Thoracic aorta (tissue), 2 donors: ENCODE results near the gene NF2. TPM values are rescaled to one million over a fixed set of nuclear protein-coding genes. Genes with fewer than 3 reads are reported as not detected.

ENCODE experiments used
- ATAC-seq: fragments of 150-250 bp; one replicate; pipeline ENCODE4 v1.8.0; 2017; ENCODE audit warnings: low read depth; ENCODE audit not compliant: insufficient number of reproducible peaks, low FRiP score
- DNase-seq: peaks from one replicate; pipeline ENCODE4 v3.0.0-alpha.2; 2020; ENCODE audit warnings: low spot score
- H3K27ac ChIP-seq, 2 donors: fragments of 200-600 bp; sonication (generic); 1 replicate in 1 of 2; 2 replicates in 1 of 2; pipeline ENCODE4 v1.5.1; 2016; ENCODE audit warnings: mild to moderate bottlenecking in 2 of 2, moderate library complexity in 2 of 2
- H3K27me3 ChIP-seq: fragments of 200-600 bp; sonication (generic); replicated peaks from 2 replicates; pipeline ENCODE4 v1.6.0; 2016; ENCODE audit warnings: mild to moderate bottlenecking; ENCODE audit not compliant: insufficient read depth
- H3K36me3 ChIP-seq: fragments of 200-600 bp; sonication (generic); one replicate; pipeline ENCODE4 v1.5.1; 2016
- H3K4me1 ChIP-seq, 2 donors: fragments of 200-600 bp; sonication (generic); 1 replicate in 1 of 2; 2 replicates in 1 of 2; pipeline versions ENCODE4 v1.5.1 to v1.6.0; 2016; ENCODE audit warnings: low read depth in 2 of 2, mild to moderate bottlenecking in 1 of 2; ENCODE audit not compliant: control insufficient read depth in 1 of 2
- H3K4me3 ChIP-seq: fragments of 200-600 bp; sonication (generic); 2 replicates; pipeline ENCODE4 v1.5.1; 2016; ENCODE audit warnings: mild to moderate bottlenecking
- H3K9me3 ChIP-seq: fragments of 200-600 bp; sonication (generic); 2 replicates; pipeline ENCODE4 v1.5.1; 2016
- CTCF ChIP-seq: fragments of 200-600 bp; sonication (generic); IDR thresholded peaks from one replicate; pipeline ENCODE4 v1.5.1; 2019; ENCODE audit warnings: antibody characterized with exemption
- total RNA-seq, 2 donors: library from RNA; depleted of rRNA; stranded (reverse); fragments of >200 nt; gene quantifications; one replicate each; pipeline versions ENCODE4 v1.1.0 to v1.2.3, GENCODE V29; 2016

The NF2 gene
- total RNA-seq, 2 donors from 2014 or later, result 37.1 to 41.2 TPM

GRCh38 chr22:29604076-29604360, 585 bp downstream of the NF2 start:
- H3K9me3 ChIP-seq, result no peaks in the 10 kb centered on the region
- ATAC-seq (no peak), DNase-seq (no peak)
- no peaks in the 10 kb centered on the region for H3K27me3 ChIP-seq
- no peak for TF ChIP-seq CTCF
- peak overlapping the region; percentile 99 for H3K4me3 ChIP-seq
- H3K36me3 ChIP-seq, result no peaks in the 10 kb centered on the region
- H3K27ac ChIP-seq, result peak overlapping the region; percentile 88 to 93
- H3K4me1 ChIP-seq, result peaks cover 7 to 21% of the 10 kb centered on the region in 2 donors

GRCh38 chr22:29605527-29605850, 2.1 kb downstream of the NF2 start:
- Histone ChIP-seq H3K9me3 (no peaks in the 10 kb centered on the region), H3K27ac (no peak overlapping the region), H3K4me1 (peaks cover 7 to 21% of the 10 kb centered on the region in 2 donors), H3K36me3 (no peaks in the 10 kb centered on the region), H3K27me3 (no peaks in the 10 kb centered on the region), H3K4me3 (no peak overlapping the region)
- no peak for TF ChIP-seq CTCF
- ATAC-seq (no peak), DNase-seq (no peak)

- Histone ChIP-seq H3K9me3 (no peaks in the 10 kb centered on the region), H3K4me3 (no peak overlapping the region), H3K27ac (no peak overlapping the region), H3K4me1 (peaks cover 7 to 21% of the 10 kb centered on the region in 2 donors), H3K27me3 (no peaks in the 10 kb centered on the region), H3K36me3 (no peaks in the 10 kb centered on the region)
- DNase-seq (no peak), ATAC-seq (no peak)
- no peak for TF ChIP-seq CTCF
These were observed 2.9 kb downstream of the NF2 start for GRCh38 chr22:29606320-29606719.

- no peaks in the 10 kb centered on the region for H3K36me3 ChIP-seq
- no peak for TF ChIP-seq CTCF
- no peak overlapping the region for H3K4me3 ChIP-seq
- no peaks in the 10 kb centered on the region for H3K27me3 ChIP-seq
- no peaks in the 10 kb centered on the region for H3K9me3 ChIP-seq
- no peak overlapping the region for H3K27ac ChIP-seq
- ATAC-seq (no peak), DNase-seq (no peak)
- H3K4me1 ChIP-seq, result peaks cover 7 to 21% of the 10 kb centered on the region in 2 donors
These were observed 4.0 kb downstream of the NF2 start for GRCh38 chr22:29607426-29607825.

- H3K27me3 ChIP-seq, result no peaks in the 10 kb centered on the region
- ATAC-seq, result no peak
- no peak for TF ChIP-seq CTCF
These were observed 5.7 kb downstream of the NF2 start for GRCh38 chr22:29609139-29609538.

More at GRCh38 chr22:29609139-29609538, 5.7 kb downstream of the NF2 start:
- Histone ChIP-seq H3K4me1 (peaks cover 7 to 20% of the 10 kb centered on the region in 2 donors), H3K4me3 (no peak overlapping the region), H3K9me3 (no peaks in the 10 kb centered on the region), H3K27ac (no peak overlapping the region), H3K36me3 (no peaks in the 10 kb centered on the region)
- no peak for DNase-seq
